Smooth muscle cell (in vitro differentiated cells): ENCODE data around the gene GNA15. TPM values are rescaled to one million over a fixed set of nuclear protein-coding genes. Genes with fewer than 3 reads are reported as not detected.
A peak's percentile ranks its signal among the peaks of the same experiment; 100 is the strongest.

Experiments
- DNase-seq: peaks from one replicate; lab custom pipeline; 2025; ENCODE audit not compliant: unreplicated experiment; lab: John Stamatoyannopoulos, UW
- H2AFZ ChIP-seq: fragments of 200-600 bp; sonication (generic); 2 replicates; pipeline ENCODE4 v1.6.0; 2016; ENCODE audit warnings: antibody characterized with exemption, low read depth, mild to moderate bottlenecking
- H3F3A ChIP-seq: fragments of 200-600 bp; sonication (generic); 2 replicates; pipeline ENCODE4 v1.6.0; 2017; ENCODE audit warnings: antibody characterized with exemption, low read depth
- H3K27ac ChIP-seq: fragments of 200-600 bp; sonication (generic); 2 replicates; pipeline ENCODE4 v1.5.1; 2016; ENCODE audit warnings: low read depth, mild to moderate bottlenecking
- H3K27me3 ChIP-seq: fragments of 200-600 bp; sonication (generic); 2 replicates; pipeline ENCODE4 v1.6.1; 2016; ENCODE audit warnings: low read depth, mild to moderate bottlenecking
- H3K36me3 ChIP-seq: fragments of 200-600 bp; sonication (generic); 2 replicates; pipeline ENCODE4 v1.5.1; 2016; ENCODE audit warnings: low read depth
- H3K4me1 ChIP-seq: fragments of 200-600 bp; sonication (generic); 2 replicates; pipeline ENCODE4 v1.5.1; 2016; ENCODE audit warnings: low read depth
- H3K4me2 ChIP-seq: fragments of 200-600 bp; sonication (generic); 2 replicates; pipeline ENCODE4 v1.6.0; 2016; ENCODE audit warnings: mild to moderate bottlenecking
- H3K4me3 ChIP-seq: fragments of 200-600 bp; sonication (generic); 2 replicates; pipeline ENCODE4 v1.5.1; 2016; ENCODE audit warnings: mild to moderate bottlenecking
- H3K79me2 ChIP-seq: fragments of 200-600 bp; sonication (generic); 2 replicates; pipeline ENCODE4 v1.6.0; 2016; ENCODE audit warnings: low read depth, mild to moderate bottlenecking
- H3K9ac ChIP-seq: fragments of 200-600 bp; sonication (generic); 2 replicates; pipeline ENCODE4 v1.6.0; 2016; ENCODE audit warnings: low read depth
- H3K9me3 ChIP-seq: fragments of 200-600 bp; sonication (generic); replicated peaks from 2 replicates; pipeline ENCODE4 v1.5.1; 2016; ENCODE audit warnings: low read depth
- H4K20me1 ChIP-seq: fragments of 200-600 bp; sonication (generic); 2 replicates; pipeline ENCODE4 v1.6.0; 2016; ENCODE audit warnings: low read depth
- CTCF ChIP-seq: fragments of 200-600 bp; sonication (generic); IDR thresholded peaks from 2 replicates; pipeline ENCODE4 v1.5.1; 2017; ENCODE audit warnings: borderline replicate concordance, mild to moderate bottlenecking, antibody characterized with exemption; ENCODE audit not compliant: insufficient read depth, poor library complexity, severe bottlenecking
- WGBS: methylation state at CpG from one replicate; pipeline ENCODE4 v1.1.7; 2016; ENCODE audit warnings: low lambda C conversion rate; 5-methylcytosine and 5-hydroxymethylcytosine counted together
- polyA plus RNA-seq: library from polyadenylated mRNA; unstranded; fragments of >200 nt; fragmentation: Nextera tagmentation; extraction: Ambion mirVana; gene quantifications from 2 replicates; pipeline ENCODE4 v1.2.1, GENCODE V29; 2016
- total RNA-seq: library from RNA; depleted of rRNA; stranded (reverse); fragments of >200 nt; gene quantifications from 2 replicates; pipeline ENCODE4 v1.2.3, GENCODE V29; 2014

Gene GNA15
- total and polyA plus RNA-seq, 2 experiments from 2014 or later = 1.2 to 1.8 TPM

DNA sequence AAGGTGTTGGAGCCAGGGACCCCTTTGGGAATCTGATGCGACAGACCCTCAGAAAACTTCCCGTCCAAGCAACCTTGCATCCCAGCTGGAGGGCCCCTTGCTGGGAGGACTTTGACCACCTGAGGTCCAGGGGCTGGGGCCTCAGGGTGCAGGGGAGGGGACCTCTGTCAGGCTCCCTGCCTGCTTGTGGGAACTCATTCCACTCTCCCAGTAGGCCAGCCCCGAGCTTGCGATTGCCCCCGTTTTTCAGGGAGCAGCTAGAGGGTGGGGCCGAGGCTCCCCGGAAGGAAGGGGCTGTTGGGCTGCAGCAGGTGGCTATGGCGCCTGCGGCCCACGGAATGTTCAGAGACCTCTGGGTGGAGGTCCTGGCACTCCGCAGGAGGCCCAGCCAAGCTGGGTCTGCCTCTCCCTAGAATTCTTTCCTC, 38.9 kb upstream of the GNA15 start:
- WGBS = 94% methylated on average over 11 of the region's 11 CpGs
- no peaks in the 10 kb centered on the region for H3K36me3 ChIP-seq
- H3K27ac ChIP-seq = no peak overlapping the region
- H4K20me1 ChIP-seq = peaks cover 74% of the 10 kb centered on the region
- peak overlapping the region; percentile 86 for H3K4me3 ChIP-seq
- no peak overlapping the region for H3K9ac ChIP-seq
- peaks cover 73% of the 10 kb centered on the region for H3K79me2 ChIP-seq
- no peak for DNase-seq
- H2AFZ ChIP-seq = no peak overlapping the region
- no peaks in the 10 kb centered on the region for H3K27me3 ChIP-seq
- H3K4me2 ChIP-seq = no peak overlapping the region
- no peak for TF ChIP-seq CTCF
- no peaks in the 10 kb centered on the region for H3F3A ChIP-seq
- peaks cover 14% of the 10 kb centered on the region for H3K4me1 ChIP-seq
- H3K9me3 ChIP-seq = no peaks in the 10 kb centered on the region

GRCh38 chr19:3097442-3097871, 38.4 kb upstream of the GNA15 start:
- 94% methylated on average over 20 of the region's 24 CpGs for WGBS
- Histone ChIP-seq H3F3A (no peaks in the 10 kb centered on the region), H3K4me1 (peaks cover 14% of the 10 kb centered on the region), H3K9me3 (no peaks in the 10 kb centered on the region), H3K9ac (no peak overlapping the region), H3K79me2 (peaks cover 78% of the 10 kb centered on the region), H3K27me3 (no peaks in the 10 kb centered on the region), H3K36me3 (no peaks in the 10 kb centered on the region), H4K20me1 (peaks cover 80% of the 10 kb centered on the region), H3K27ac (no peak overlapping the region), H3K4me2 (no peak overlapping the region), H2AFZ (no peak overlapping the region), H3K4me3 (no peak overlapping the region)
- no peak for TF ChIP-seq CTCF
- DNase-seq = no peak

GRCh38 chr19:3098141-3098514, 37.7 kb upstream of the GNA15 start:
- H2AFZ ChIP-seq = no peak overlapping the region

More at GRCh38 chr19:3098141-3098514, 37.7 kb upstream of the GNA15 start:
- Histone ChIP-seq H3K36me3 (no peaks in the 10 kb centered on the region), H3K4me3 (no peak overlapping the region), H3K4me1 (peaks cover 14% of the 10 kb centered on the region), H3K9me3 (no peaks in the 10 kb centered on the region), H3K27ac (no peak overlapping the region), H3K27me3 (no peaks in the 10 kb centered on the region), H3F3A (no peaks in the 10 kb centered on the region), H4K20me1 (peaks cover 87% of the 10 kb centered on the region), H3K9ac (no peak overlapping the region), H3K4me2 (no peak overlapping the region), H3K79me2 (peaks cover 85% of the 10 kb centered on the region)
- 96% methylated on average over 18 of the region's 18 CpGs for WGBS
- no peak for DNase-seq
- no peak for TF ChIP-seq CTCF
